ENCODE measurements around the gene SHLD1. TPM values are rescaled to one million over a fixed set of nuclear protein-coding genes. Genes with fewer than 3 reads are reported as not detected.
"Not testable (repeated sequence)": the region's sequence is repeated elsewhere in the genome, so short reads cannot be mapped to it uniquely, and the experiment has no call there.

SHLD1 gene
- total RNA-seq, 2 experiments from 2014 or later, result 6.2 to 6.9 TPM

DNA sequence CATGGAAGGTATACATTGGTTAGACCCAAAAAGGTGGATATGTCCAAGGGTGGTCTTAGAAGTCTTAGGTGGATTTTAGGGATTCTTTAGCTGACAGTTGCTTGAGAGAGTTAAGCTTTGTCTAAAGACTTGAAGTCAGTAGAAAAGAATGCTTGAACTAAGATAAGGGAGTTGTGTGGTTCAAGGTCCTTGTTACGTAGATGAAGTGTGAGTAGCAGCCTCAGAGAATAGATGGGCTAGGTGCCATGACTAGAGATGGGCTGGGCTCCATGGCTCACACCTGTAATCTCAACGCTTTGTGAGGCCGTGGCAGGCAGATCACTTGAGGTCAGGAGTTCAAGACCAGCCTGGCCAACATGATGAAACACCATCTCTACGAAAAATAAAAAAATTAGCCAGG lies 1.7 kb downstream of the SHLD1 start:
- H3K36me3 Mint-ChIP-seq, result peaks cover 8% of the 10 kb centered on the region
- H3K27me3 Mint-ChIP-seq, result no peaks in the 10 kb centered on the region
- no peak overlapping the region for H3K27ac Mint-ChIP-seq
- H3K4me1 Mint-ChIP-seq, result peaks cover 20% of the 10 kb centered on the region
- no peak for DNase-seq
- peak overlapping the region; percentile 92 for H3K4me3 Mint-ChIP-seq
- H3K9me3 Mint-ChIP-seq, result peaks cover 2% of the 10 kb centered on the region

DNA sequence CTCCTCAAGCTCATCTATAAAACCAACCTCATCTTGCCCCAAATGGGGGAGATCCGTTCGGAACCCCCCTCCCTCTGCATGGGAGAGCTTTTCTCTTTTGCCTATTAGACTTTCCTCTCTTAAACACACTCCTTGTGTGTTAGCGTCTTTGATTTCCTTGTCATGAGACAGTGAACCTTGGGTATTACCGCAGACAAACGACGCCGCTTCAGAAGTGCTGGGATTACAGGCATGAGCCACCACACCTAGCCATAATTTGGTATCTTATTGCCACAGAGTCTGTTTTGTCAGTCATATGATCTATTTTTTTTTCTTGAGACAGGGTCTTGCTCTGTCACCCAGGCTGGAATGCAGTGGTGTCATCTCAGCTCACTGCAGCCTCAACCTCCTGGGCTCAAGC lies 3.6 kb downstream of the SHLD1 start:
- Mint-ChIP-seq H3K4me1 (peaks cover 23% of the 10 kb centered on the region), H3K27me3 (no peaks in the 10 kb centered on the region), H3K9me3 (peaks cover 2% of the 10 kb centered on the region), H3K36me3 (peaks cover 14% of the 10 kb centered on the region), H3K27ac (no peak overlapping the region), H3K4me3 (no peak overlapping the region)
- DNase-seq, result no peak

DNA sequence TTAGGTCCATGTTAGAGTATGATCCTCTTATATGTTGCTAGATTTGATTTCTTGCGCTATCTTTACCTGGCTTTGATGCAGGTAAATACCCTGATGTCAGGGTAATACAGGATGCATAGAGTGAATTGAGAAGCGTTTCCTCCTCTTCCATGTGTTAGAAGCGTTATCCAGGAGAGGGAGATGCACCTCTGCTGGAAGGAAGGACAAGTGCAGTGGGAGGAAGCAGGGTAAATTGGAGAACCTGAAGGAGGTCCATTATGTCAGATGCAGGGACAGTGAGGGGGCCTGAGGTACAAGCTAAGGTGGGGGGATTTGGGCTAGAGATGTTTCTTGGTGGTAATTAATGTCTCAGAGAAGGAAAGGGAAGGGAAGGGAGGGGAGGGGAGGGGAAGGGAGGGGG lies 7.7 kb downstream of the SHLD1 start:
- no peaks in the 10 kb centered on the region for H3K27me3 Mint-ChIP-seq

DNA sequence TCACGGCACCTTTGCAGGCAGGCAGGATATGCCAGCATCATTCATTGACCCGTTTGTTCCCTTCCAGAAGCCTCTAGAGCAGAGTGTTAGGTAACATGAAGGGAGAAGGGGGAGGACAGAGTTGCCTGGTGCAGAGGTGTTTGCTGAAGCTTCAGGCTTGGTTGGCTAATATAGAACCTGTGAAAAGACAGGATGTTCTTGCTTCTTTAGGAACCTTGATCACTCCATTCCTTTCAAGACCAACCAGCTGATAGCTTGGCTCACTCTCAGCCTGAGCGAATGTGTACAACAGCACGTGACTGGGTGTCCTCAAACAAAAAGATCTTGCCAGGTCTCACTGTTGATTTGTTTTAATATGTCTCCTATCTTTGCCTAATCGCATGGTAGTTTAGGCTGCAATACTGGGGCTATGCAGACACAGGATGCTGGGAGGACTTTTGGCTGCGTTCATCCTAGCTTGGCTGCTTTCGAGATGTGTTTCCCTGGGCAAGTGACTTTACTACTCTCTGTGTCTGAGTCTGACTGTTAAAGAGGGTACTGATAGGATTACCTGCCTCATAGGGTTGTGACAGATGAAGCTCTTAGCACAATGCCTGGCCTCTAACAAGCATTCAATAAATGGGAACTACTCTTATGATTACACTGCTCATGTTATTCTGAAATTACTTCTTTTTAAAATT lies 16.0 kb downstream of the SHLD1 start:
- Mint-ChIP-seq H3K4me1 (peaks cover 17% of the 10 kb centered on the region), H3K9me3 (no peaks in the 10 kb centered on the region), H3K4me3 (no peak overlapping the region), H3K27me3 (no peaks in the 10 kb centered on the region), H3K27ac (no peak overlapping the region), H3K36me3 (peaks cover 6% of the 10 kb centered on the region)
- no peak for DNase-seq

More for the DNA sequence above, 7.7 kb downstream of the SHLD1 start:
- H3K36me3 Mint-ChIP-seq, result peaks cover 17% of the 10 kb centered on the region
- no peak for DNase-seq
- H3K9me3 Mint-ChIP-seq, result no peaks in the 10 kb centered on the region
- no peak overlapping the region for H3K27ac Mint-ChIP-seq
- peaks cover 19% of the 10 kb centered on the region for H3K4me1 Mint-ChIP-seq
- H3K4me3 Mint-ChIP-seq, result no peak overlapping the region

DNA sequence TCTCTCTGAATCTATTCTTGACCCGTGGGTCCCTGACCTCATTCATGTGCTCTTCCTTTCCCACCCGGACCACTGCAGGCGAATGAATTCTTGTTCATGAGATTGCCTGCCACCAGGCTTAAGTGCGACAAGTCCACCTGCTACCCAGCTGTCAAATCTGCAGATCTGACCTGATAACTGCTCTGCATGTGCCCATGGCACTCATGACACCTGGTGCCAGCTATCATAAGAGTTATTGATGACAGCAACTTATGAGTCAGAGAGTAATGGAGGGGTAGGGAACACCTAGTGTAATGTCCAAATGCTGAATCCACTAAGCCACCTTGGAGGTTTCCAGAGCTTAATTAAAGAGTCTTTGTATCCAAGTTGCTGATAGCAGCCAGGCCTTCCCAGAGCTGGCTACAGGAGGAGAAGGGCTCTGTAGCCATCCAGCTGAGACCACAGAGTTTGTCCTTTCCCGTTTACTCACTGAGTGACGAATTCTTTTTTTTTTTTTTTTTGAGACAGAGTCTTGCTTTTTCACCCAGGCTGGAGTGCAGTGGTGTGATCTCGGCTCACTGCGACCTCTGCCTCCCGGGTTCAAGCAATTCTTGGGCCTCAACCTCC lies 17.4 kb downstream of the SHLD1 start:
- no peak for DNase-seq
- Mint-ChIP-seq H3K27me3 (no peaks in the 10 kb centered on the region), H3K4me1 (peaks cover 20% of the 10 kb centered on the region), H3K27ac (no peak overlapping the region), H3K4me3 (no peak overlapping the region), H3K36me3 (peaks cover 10% of the 10 kb centered on the region), H3K9me3 (no peaks in the 10 kb centered on the region)

DNA sequence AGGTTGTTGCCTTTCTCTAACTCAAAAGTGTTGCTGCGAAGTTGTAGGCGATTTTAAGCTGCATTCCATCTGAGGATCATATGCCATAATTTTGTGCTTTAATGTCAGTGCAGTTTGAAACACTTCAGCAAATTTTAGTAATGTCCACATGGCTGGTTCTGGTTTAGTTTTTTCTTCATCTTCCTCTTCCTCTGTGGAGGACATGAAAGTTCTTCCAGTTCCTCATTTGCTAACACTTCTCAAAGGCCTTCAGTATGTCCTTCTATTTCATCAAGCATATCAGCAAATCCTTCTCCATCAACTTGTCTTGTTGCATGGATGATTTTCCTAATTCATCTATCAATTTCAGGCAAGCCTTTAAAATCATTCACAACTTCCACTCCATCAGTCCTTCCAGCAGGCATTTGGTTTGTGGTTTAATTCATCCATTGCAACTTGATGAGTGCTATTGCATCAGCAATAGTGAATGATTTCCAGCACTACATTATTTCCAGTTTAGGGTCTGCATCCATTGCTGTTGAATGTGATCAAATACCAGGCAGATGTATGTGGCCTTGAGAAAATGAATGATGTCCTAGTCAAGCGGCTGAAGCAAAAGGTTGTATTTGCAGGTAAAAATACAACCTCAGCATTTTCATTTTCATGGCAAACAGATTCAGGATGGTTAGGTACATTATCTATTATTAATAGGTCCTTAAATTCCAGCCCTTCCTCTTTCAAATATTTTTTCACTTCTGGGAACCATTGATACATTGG lies 20.2 kb downstream of the SHLD1 start:
- no peaks in the 10 kb centered on the region for H3K27me3 Mint-ChIP-seq
- no peaks in the 10 kb centered on the region for H3K9me3 Mint-ChIP-seq
- H3K4me1 Mint-ChIP-seq, result peaks cover 16% of the 10 kb centered on the region
- peak overlapping the region; percentile 67 for H3K27ac Mint-ChIP-seq
- H3K36me3 Mint-ChIP-seq, result peaks cover 10% of the 10 kb centered on the region
- DNase-seq, result no peak
- H3K4me3 Mint-ChIP-seq, result no peak overlapping the region

DNA sequence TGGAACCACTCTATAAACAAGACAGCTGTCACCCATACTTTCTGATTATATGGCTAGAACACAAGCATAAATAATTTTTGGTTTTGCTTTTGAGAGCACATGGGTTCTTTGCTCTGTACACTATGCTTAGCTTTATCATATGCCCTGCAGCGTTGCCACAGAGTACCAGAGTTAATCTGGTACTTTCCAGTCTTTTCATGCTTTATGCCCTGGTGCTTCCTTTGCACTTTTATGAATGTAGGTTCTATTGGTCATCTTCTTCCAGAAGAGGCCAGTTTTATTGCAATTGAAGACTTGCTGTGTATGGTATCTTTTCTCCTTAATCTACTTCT lies 20.8 kb downstream of the SHLD1 start:
- no peak for DNase-seq
- Mint-ChIP-seq H3K4me3 (no peak overlapping the region), H3K27me3 (no peaks in the 10 kb centered on the region), H3K9me3 (no peaks in the 10 kb centered on the region), H3K27ac (peak overlapping the region; percentile 67), H3K4me1 (peaks cover 16% of the 10 kb centered on the region), H3K36me3 (peaks cover 10% of the 10 kb centered on the region)

DNA sequence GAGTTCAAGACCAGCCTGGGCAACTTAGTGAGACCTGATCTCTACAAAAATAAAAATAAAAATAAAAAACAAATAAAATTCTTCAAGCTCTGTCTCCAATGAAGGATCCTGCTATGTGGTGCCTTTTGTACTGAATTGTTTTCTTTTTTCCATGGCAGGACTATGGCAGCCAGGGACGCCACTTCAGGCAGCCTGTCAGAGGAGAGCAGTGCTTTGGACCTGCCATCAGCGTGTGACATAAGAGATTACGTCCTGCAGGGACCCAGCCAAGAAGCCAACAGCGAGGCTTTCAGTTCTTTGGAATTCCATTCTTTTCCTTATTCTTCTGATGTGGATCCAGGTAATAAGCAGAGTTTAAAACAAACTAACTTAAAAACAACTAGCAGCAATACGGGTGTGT lies 22.5 kb downstream of the SHLD1 start:
- no peak overlapping the region for H3K27ac Mint-ChIP-seq
- H3K27me3 Mint-ChIP-seq, result no peaks in the 10 kb centered on the region
- no peak overlapping the region for H3K4me3 Mint-ChIP-seq
- no peaks in the 10 kb centered on the region for H3K9me3 Mint-ChIP-seq
- H3K4me1 Mint-ChIP-seq, result peaks cover 16% of the 10 kb centered on the region
- no peak for DNase-seq
- H3K36me3 Mint-ChIP-seq, result peaks cover 8% of the 10 kb centered on the region

DNA sequence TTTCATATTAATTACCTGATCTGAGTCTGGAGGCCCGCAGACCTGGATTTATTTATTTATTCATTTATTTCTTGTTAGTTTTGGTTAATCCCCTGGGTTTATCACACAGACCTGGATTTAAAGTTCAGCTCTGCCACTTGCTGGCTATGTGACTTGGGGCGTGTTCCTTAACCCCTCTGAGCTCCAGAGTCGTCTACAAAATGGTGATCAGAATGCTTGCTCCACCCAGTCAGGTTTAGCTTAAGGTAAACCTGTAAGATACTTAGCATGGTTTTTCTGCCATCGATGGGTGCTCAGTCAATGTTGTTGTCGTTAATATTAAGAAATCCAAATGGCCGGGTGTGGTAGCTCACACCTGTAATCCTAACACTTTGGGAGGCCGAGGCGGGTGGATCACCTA lies 23.4 kb downstream of the SHLD1 start:
- Mint-ChIP-seq H3K27me3 (no peaks in the 10 kb centered on the region), H3K9me3 (no peaks in the 10 kb centered on the region), H3K27ac (no peak overlapping the region), H3K4me3 (no peak overlapping the region), H3K4me1 (peaks cover 16% of the 10 kb centered on the region), H3K36me3 (peaks cover 8% of the 10 kb centered on the region)
- DNase-seq, result no peak

DNA sequence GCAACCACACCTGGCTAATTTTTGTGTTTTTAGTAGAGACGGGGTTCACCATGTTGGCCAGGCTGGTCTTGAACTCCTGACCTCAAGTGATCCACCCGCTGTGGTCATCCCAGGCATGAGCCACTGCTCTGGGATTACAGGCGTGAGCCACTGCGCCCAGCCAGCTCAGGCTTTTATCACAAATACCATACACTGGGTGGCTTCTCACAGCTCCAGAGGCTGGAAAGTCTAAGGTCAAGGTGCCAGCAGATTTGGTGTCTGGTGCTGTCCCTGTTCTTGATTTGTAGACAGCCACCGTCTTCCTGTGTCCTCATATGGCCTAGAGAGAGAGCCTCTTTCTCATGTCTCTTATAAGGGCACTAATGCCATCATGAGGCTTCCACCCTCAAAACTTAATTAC lies 25.9 kb downstream of the SHLD1 start:
- Mint-ChIP-seq H3K4me1 (peaks cover 8% of the 10 kb centered on the region), H3K36me3 (peaks cover 4% of the 10 kb centered on the region), H3K4me3 (no peak overlapping the region), H3K27ac (no peak overlapping the region), H3K27me3 (no peaks in the 10 kb centered on the region), H3K9me3 (no peaks in the 10 kb centered on the region)
- no peak for DNase-seq

DNA sequence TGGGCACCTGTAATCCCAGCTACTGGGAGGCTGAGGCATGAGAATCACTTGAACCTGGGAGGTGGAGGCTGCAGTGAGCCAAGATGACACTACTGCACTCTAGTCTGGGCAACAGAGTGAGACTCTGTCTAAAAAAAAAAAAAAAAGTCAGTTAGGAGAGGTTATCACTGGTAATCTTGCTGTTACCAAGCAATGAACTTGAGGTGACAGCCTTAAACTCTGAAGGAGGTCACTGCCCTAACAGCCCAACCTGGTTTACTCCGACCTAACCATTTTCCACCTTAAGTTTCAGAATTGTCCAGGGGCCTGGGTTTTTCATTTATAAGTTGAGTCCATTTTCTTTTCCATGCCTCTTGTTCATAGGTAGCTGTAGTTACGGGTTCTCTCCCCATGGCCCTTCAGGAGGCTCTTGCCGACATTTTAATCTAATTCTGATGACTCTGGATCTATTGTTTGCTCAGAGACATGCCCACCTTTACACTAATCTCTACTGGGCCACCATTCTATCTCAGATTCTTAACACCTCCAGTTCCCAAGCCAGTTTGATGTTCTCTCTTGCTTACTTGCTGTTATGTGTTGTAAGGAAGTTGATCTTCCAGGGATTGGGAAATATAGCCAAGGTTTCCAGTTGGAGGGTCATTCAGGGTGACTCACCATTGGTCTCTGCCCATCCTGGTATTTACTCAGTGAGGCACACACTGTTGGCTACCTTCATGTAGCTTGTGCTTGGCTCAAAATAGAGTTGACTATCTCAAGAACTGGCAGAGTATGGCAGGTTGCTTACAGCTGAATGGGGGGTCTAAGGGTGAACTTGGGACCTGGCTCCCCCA lies 29.1 kb downstream of the SHLD1 start:
- no peak overlapping the region for H3K4me3 Mint-ChIP-seq
- no peaks in the 10 kb centered on the region for H3K9me3 Mint-ChIP-seq
- H3K4me1 Mint-ChIP-seq, result peaks cover 3% of the 10 kb centered on the region
- H3K27me3 Mint-ChIP-seq, result no peaks in the 10 kb centered on the region
- no peak overlapping the region for H3K27ac Mint-ChIP-seq
- no peak for DNase-seq
- H3K36me3 Mint-ChIP-seq, result peaks cover 1% of the 10 kb centered on the region

DNA sequence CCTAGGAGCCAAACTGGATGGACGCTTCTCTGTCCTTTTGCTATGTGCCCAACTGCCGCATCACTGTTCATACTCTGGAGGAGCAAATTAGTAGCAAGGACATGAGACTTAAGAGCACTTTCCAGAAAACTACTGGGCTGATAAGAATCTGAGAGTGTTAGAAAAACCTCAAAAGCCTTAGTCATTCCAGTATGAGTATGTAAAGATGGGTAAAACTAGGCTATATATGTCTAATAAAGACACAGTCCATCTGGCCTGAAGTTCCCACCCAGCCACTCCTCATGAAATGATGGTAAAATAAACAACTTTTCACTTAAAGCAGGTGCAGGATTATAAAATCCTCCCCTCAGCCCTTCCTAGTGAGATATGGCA lies 30.6 kb downstream of the SHLD1 start:
- peak overlapping the region; percentile 19 for H3K27ac Mint-ChIP-seq
- no peak for DNase-seq

DNA sequence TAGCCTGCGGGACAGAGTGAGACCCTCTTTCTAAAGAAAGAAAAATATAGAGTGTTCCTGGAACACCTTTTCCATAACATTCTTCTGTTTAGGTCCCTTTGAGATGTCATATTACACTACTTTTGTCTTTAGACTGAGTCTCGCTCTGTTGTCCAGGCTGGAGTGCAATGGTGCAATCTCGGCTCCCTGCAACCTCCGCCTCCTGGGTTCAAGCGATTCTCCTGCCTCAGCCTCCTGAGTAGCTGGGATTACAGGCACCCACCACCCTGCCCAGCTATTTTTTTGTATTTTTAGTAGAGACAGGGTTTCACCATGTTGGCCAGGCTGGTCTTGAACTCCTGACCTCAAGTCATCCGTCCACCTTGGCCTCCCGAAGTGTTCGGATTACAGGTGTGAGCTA lies 31.2 kb downstream of the SHLD1 start:
- not testable (repeated sequence) for H3K27me3 Mint-ChIP-seq, H3K36me3 Mint-ChIP-seq, H3K4me1 Mint-ChIP-seq, H3K9me3 Mint-ChIP-seq, H3K4me3 Mint-ChIP-seq, H3K27ac Mint-ChIP-seq, DNase-seq

More for the DNA sequence above, 30.6 kb downstream of the SHLD1 start:
- Mint-ChIP-seq H3K27me3 (no peaks in the 10 kb centered on the region), H3K9me3 (no peaks in the 10 kb centered on the region), H3K4me3 (no peak overlapping the region), H3K36me3 (peaks cover 1% of the 10 kb centered on the region), H3K4me1 (peaks cover 3% of the 10 kb centered on the region)

DNA sequence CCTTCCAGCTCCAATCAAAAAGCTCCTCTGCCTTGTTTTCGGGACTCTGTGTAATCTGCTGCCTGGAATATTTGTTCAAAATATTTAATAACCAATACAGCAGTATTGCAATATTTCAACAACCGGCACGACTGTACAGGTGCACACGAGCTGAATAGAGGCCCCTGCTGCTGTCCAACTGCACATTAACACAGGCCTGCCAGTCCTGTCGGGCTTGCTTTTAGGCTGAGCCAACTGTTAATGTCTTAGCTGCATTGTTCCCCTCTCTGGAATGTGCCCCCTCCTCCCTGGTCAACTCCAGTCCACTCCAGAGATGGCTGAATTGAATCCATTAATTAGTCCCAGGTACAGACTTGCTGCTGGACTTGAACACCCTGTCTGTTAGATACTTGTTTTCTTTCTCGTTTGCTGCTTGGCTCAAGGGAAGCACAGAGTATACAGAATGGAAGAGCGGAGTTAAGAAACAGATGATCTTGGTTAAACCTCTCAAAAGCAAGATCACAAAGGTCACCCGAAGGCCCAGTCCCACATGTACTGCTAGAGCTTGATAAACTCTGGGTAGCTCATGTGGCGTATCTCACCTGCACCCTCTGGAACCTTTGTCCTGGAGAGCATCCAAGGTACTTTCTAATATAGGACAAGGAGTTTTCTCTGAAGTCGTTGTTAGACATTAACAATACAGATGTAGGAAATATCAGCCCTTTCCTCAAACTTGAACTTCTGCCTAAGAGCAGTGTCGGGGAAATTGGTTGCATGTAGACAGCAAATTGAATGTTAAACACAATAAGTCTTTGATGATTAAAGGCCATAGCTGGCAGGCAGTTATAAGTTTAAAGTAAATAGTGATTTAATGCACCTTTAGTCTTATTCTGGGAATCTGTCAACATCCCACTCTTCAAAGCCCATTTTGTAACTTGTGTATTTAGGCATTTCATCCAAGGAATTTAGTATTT lies 31.9 kb downstream of the SHLD1 start:
- H3K4me3 Mint-ChIP-seq, result no peak overlapping the region

More for the DNA sequence above, 31.9 kb downstream of the SHLD1 start:
- no peaks in the 10 kb centered on the region for H3K9me3 Mint-ChIP-seq
- no peak for DNase-seq
- H3K27me3 Mint-ChIP-seq, result no peaks in the 10 kb centered on the region
- H3K4me1 Mint-ChIP-seq, result peaks cover 3% of the 10 kb centered on the region
- H3K36me3 Mint-ChIP-seq, result peaks cover 1% of the 10 kb centered on the region
- H3K27ac Mint-ChIP-seq, result no peak overlapping the region

Measured in activated naive CD8-positive, alpha-beta T cell treated with anti-CD3 and anti-CD28 coated beads for 36 hours (primary cell).